GM12892 (cell line): ENCODE measurements around the gene KIAA1549.

Experiments
- POLR2A ChIP-seq: IDR thresholded peaks from 2 replicates; pipeline ENCODE4 v1.6.1; 2011; ENCODE audit warnings: low read depth, low read length, control low read depth
- POLR2AphosphoS5 ChIP-seq: IDR thresholded peaks from 2 replicates; pipeline ENCODE4 v1.6.1; 2011; ENCODE audit warnings: low read depth, low read length, control low read depth

- TF ChIP-seq POLR2AphosphoS5 (no peak), POLR2A (no peak)
Measured at GRCh38 chr7:138833596-138833995, 147.6 kb downstream of the KIAA1549 start.
